NOMO-1 (cell line): Measurements from ENCODE around the gene C2orf76.

Experiments
- DNase-seq, 2 experiments: peaks; one replicate each; lab custom pipeline; 2025; ENCODE audit not compliant: unreplicated experiment in 2 of 2; lab: John Stamatoyannopoulos, UW

Gene C2orf76

DNA sequence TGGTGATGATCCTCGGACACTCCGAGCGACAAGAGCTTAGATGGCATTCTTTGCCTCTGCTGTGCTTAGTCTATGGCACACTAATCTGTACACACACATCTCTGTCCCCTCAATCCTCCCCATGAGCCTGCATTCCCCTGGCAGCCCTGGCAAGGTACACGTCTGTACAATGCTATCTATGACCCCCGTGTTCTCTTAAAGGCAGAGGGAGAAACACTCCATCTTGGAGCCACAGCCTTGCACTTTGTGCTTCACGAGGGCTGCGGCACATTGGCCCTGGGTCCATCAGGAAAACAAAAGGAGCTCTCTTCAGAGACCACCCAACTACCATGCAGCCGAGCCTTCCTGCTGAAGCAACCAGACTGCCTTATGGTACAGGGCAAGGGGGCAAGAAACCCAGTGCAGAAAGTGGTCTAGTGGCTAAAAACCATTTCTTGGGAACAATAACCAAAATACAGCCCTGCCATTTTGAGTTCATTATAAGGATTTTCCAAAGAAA is 100.5 kb downstream of the C2orf76 start:
- no peak for DNase-seq

DNA sequence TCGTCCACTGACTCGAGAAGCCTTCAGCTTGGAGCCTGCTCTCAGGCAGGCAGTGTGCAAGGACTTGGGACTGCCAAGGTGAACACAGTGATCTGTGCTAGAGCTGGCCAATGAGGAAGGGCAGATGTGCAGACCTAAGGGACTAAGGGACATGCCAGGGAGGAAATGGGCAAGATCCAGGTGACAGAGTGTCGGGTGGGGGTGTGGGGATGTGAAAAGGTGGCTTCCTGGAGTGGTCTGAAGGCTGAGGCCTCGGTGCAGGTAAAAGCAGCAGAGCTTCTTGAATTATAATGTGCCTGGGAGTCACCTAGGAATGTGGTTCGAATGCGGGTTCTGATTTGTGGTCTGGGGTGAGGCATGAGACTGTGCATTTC is 101.0 kb downstream of the C2orf76 start:
- DNase-seq: no peak

DNA sequence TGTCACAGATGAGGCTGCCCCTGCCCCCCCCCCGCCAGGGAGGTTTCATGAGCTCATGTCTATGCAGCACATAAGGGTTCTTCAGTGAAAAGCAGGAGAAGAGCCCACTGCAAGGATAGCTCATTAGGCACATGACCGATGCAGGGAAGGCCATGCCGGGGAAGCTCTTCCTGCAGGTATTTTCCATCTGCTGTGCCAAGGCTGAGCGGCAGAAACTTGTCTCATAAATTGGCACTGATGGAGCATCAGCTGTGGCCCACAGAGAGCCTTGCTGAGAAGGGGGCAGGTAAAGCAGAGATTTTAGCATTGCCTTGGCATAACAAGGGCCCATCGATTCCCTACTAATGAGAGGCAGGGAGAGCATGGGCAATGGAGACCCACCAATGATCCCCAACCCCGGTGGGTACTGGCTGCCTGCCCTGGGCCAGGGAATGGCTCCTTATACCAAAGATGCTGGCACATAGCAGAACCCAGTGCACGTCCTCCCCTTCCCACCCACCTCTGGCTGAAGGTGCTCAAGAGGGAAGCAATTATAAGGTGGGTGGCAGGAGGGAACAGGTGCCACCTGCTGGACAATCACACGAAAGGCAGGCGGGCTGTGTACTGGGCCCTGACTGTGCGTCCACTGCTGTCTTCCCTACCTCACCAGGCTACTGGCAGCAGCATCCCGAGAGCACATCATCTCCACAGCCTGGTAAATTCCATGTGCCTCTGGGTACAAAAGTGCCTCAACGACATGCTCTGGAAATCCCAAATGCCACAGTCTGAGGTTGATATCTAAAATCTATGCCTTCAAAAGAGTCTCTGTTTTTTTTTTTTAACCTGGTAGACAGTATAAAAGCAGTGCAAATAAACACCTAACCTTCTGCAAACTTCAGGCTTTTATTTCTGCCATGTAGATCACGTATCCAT is 101.6 kb downstream of the C2orf76 start:
- DNase-seq: peak; percentile 21 to 40

DNA sequence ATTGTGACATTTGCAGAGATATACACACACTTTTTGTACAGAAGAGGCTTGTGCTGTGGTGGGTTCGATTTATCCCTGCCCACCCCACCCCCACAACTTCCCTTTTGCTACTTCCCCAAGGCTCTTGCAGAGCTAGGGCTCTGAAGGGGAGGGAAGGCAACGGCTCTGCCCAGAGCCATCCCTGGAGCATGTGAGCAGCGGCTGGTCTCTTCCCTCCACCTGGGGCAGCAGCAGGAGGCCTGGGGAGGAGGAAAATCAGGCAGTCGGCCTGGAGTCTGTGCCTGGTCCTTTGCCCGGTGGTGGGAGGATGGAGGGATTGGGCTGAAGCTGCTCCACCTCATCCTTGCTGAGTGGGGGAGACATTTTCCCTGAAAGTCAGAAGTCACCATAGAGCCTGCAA is 103.0 kb downstream of the C2orf76 start:
- peak; percentile 47 to 72 for DNase-seq

DNA sequence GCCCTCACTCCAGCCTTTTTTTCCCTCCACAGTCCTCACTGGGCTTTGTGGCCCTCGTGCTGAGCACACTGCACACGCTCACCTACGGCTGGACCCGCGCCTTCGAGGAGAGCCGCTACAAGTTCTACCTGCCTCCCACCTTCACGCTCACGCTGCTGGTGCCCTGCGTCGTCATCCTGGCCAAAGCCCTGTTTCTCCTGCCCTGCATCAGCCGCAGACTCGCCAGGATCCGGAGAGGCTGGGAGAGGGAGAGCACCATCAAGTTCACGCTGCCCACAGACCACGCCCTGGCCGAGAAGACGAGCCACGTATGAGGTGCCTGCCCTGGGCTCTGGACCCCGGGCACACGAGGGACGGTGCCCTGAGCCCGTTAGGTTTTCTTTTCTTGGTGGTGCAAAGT is 103.6 kb downstream of the C2orf76 start:
- no peak for DNase-seq

DNA sequence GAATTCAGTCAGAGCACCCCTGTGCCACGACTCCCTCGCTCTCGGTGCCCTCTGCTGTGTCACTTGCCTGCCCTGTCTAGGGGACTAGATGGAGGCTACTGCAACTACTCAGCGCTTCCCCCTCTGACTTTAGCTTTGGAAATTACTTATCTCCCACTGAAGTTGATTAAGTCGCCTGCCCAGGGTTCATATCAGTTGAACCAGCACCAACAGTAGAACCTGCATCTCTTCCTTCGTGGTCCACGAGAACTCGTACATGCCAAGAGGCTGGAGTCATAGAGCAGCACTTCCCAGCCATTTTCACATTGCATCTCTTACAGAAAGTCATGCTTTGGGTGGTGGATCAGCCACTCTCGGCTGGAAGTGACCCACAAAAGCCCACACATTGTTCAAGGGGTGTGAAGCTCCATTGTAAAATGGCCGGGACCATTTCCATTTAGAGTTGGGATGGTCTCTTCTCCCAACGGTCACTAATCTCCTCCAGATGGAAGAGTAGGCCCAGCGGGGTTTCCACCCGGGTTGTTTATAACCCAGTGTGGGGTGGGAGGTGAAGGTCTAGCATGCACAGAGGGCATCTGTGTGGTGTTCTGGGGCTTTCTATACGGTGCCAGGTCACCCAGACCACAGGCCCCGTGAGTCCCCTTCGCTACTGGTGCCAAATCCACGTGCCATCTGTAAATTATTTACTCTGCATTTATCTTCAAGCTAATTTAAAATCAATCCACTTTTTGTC is 105.0 kb downstream of the C2orf76 start:
- DNase-seq: no peak

DNA sequence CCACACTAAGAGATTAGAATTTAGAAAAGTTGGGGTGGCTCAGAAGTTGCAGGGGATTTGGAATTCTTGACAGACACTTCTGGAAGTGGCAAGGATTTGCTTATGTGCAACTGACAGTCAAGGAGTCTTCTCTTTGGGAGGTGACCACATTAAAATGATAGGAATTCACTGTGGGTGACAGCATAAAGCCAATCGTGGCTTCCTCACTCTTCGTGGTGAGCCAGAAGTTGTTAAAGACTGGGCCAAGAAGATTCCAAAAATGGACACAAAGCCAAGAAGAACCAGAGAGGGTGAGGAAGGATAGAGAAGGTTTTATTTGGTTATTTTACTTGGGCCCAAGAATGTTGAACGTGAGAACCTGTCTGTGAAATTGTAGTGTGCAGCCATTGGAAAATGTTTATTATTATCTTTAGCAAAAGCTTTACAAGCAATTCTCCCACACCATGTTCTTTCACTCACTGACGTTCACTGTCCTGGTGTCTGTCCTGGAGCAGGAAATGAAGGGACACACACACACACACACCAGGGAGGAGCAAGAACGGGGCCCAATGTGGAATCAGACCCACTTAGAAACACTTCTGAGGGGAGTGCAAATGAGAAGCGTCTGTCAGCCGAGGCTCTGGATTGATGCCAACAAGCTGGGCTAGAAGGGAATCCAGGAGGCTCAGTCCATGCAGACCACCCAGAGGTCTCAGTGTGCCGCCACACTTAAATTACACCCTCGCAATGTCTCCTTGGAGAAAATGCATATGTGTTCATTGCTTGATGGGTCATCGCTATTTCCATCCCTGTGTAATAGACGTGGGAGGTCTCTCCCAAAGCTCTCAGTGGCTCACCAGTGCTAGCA is 105.8 kb downstream of the C2orf76 start:
- DNase-seq: no peak

DNA sequence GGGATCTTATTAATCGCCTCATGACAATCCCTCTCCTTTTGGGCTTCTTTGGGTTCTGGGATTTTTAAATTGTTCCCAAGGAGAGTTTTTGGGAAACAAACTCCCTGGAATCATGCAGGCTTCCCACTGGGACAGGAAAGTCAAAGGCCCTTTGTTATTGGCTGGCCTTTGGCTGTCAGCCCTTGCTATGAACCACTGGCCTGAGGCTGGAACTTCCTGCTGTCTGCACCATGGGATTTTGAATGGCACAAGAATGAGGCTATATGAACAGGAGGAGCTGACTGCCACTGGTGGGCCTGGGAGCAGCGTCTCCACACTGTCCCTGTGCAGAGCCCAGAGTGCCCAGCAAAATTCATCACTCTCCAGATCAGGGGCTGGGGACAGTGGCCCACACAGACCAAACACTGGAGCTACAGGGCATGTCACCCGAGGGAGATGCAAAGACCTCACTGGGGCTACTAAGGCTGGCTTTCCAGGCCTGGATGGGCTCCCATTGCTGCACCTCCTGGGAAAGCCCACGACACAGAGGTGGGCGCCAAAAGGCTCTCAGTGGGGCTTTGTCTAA is 107.3 kb downstream of the C2orf76 start:
- no peak for DNase-seq

DNA sequence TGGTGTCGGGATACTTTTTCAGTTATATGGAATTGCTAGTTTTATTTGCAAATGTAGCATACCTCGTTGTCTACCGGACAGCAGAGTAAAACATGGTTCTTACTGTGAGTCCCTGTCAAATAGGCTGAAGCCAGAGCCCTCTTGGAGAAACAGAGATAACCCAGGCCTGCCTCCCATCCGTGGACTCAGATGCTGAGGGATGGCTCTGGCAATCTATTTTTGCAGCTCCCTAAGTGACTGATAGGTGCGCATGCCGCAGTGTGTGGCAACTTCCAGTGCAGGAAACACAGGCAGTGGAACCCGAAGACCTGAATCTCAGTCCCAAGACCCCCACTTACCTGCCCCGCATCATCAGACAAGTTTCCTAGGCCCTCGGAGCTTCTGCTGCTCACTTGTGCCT is 109.4 kb downstream of the C2orf76 start:
- no peak for DNase-seq

DNA sequence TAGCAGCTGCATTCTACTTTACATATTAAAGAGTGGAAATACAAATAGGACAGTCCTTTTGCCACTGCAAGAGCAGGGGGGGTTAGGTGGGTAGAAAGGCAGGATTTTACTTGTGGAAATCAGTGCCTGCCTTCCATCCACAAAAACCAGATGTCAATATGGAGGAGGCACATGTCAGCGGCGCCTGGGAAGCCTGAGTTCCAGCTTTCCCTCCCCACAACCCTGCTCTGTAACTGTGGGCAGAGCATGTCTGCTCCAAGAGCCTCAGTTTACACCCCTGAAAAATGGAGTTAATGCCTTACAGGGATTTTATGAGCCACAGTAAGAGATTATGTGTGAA is 110.1 kb downstream of the C2orf76 start:
- DNase-seq: no peak

DNA sequence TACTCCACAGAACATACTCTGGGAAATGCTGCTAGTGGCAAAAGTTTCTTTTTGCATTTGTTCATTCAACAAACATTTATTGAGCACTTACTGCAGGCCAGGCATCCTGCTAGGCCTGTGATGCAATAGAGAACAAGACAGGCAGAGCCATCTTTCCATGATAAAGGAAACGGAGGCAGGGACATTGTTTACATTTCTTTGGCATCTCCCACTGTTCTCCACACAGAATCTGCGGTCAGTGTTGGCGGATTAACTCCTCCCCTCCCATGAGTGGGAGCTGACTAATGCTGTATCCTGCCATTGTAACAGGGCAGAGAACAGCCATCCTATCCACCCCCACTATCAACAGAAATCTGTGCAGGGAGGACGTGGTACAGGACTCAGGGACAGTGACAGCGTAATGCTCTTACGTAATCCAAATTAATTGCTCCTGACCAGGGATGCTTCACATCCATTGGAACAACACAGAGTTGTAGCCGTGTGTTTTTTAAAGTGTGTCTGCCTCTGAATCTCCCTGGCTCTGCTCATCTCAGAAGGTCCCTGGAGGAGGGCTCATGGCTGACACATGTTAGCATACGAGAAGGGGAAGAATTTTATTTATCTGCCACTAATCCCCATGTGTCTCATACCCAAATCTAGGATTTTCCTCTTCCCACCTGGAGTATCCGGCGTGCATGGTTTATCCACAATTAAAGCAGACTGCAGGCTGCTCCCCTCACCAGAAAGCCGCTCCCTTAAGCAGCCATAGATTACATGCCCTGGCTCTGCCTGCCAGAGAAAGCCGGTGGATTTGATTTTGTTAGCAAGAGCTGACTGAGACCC is 110.7 kb downstream of the C2orf76 start:
- no peak for DNase-seq

DNA sequence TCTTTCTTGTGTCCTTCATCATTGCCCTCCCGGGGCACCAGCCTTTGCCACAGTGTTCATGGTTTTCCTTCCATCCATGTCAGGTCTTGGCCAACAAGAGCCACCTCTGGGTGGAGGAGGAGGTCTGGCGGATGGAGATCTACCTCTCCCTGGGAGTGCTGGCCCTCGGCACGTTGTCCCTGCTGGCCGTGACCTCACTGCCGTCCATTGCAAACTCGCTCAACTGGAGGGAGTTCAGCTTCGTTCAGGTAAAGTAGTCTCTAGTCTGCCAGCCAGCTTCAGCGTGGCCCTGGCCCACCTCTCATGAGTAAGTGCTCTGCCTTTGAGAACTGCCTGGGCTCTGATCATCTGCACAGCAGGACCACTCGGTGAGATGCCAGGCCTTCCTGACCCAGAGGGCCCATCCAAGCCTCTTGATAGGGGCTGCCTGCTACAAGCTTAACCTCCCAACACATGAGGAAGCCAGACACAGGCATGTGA is 112.0 kb downstream of the C2orf76 start:
- no peak for DNase-seq

DNA sequence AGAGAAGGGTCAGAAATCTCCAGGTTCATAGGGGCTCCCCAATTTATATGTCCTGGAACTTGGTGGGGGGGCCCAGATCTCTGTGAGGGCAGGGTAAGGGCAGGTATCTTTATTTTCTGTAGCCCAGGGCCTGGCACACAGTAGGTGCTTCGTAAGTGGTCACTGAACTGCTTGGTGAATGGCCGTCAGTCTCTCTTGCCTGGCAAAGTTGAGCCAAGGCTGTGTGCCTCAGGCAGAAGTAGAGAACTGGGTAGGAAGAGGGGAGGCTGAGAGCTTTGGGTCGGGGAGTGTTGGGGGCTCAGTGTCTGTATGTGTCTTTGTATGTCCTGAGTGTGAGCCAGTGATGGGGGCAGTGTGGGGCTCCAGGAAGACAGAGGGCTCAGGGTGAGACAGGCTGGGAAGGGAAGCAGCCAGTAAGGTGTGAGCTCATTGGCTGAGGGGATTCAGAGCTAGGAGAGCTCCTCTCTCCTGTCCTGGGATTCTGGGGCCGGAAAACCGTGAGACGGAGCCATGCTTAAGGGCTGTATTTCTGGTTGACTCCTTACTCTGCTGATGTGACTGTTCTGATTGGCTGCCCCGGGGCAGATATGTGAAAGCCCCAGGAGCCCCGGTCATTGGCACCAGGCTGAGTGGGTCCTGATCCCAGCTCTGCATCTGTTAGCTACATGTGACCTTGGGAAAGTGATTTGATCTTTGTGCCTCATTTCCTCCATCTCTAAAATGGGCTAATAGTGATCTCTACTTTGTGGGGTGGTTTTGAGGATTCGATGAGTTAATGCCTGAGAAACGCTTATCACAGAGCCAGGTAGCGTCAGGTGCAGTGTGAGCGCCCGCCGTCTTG is 112.7 kb downstream of the C2orf76 start:
- no peak for DNase-seq

DNA sequence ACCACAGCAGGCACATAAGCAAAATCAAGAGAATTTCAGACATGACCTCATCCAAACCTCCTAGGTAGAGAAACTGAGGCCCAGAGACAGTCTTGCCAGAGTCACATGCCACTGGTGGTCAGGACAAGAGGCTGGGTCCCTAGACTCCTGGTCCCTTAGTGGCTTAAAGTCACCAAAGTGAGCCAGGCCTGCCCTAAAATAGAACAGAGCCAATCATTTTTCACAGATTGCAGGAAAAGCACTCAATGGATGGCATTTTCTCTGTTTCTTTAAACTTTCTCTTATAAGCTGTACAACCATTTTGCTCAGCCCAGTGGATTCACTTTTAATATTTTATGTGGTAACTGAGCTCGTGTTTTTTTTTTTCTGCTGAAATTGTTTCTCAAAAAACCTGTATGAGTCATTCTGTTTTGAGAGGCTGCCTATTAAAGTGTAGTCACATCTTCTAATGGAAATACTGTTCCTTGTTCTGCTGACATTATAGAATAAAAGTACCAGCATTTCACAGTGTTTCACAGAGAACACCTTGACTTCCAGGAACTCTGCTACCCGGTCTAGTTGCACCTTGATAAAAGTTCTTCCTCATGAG is 113.4 kb downstream of the C2orf76 start:
- DNase-seq: no peak
